Suprapubic skin (tissue), 4 donors: Measurements from ENCODE around the gene KIAA1328. TPM values are rescaled to one million over a fixed set of nuclear protein-coding genes. Genes with fewer than 3 reads are reported as not detected.
A peak's percentile ranks its signal among the peaks of the same experiment; 100 is the strongest.

Experiments used
- DNase-seq, 2 donors: peaks; one replicate each; pipeline ENCODE4 v3.0.0-alpha.2; 2019; ENCODE audit warnings: low spot score in 2 of 2
- H3K27ac ChIP-seq: fragments of 200-600 bp; sonication (generic); one replicate; pipeline ENCODE4 v1.5.1; 2019
- H3K27me3 ChIP-seq: fragments of 200-600 bp; sonication (generic); one replicate; pipeline ENCODE4 v1.5.1; 2019
- H3K36me3 ChIP-seq: fragments of 200-600 bp; sonication (generic); one replicate; pipeline ENCODE4 v1.5.1; 2019
- H3K4me1 ChIP-seq: fragments of 200-600 bp; sonication (generic); one replicate; pipeline ENCODE4 v1.5.1; 2019
- H3K4me3 ChIP-seq: fragments of 200-600 bp; sonication (generic); one replicate; pipeline ENCODE4 v1.5.1; 2019; ENCODE audit warnings: mild to moderate bottlenecking
- H3K9me3 ChIP-seq: fragments of 200-600 bp; sonication (generic); one replicate; pipeline ENCODE4 v1.5.1; 2019
- EP300 ChIP-seq: sonication (generic); formaldehyde crosslinking; IDR thresholded peaks from one replicate; pipeline ENCODE4 v1.6.1; 2017; ENCODE audit warnings: antibody characterized with exemption
- POLR2A ChIP-seq, 2 donors: fragments of 450-650 bp; IDR thresholded peaks; one replicate each; pipeline ENCODE4 v1.6.1; 2017; ENCODE audit warnings: antibody characterized with exemption in 2 of 2, mild to moderate bottlenecking in 2 of 2, moderate library complexity in 2 of 2
- POLR2AphosphoS5 ChIP-seq, 3 donors: sonication (generic); formaldehyde crosslinking; IDR thresholded peaks; one replicate each; pipeline ENCODE4 v1.6.1; 2017; ENCODE audit warnings: antibody characterized with exemption in 3 of 3
- WGBS: methylation state at CpG from one replicate; pipeline ENCODE4 v1.1.5; 2018; 5-methylcytosine and 5-hydroxymethylcytosine counted together
- total RNA-seq, 4 donors: library from RNA; depleted of rRNA; stranded (reverse); fragments of >200 nt; gene quantifications; one replicate each; pipeline ENCODE4 v1.1.0, GENCODE V29; 2016
- TF ChIP-seq, protein P1 (sequence below), 2 donors: fragments of 200-600 bp in 1 of 2; fragments of 450-650 bp in 1 of 2; sonication (generic) in 1 of 2; IDR thresholded peaks; one replicate each; pipeline ENCODE4 v1.5.1; 2016 to 2019; ENCODE audit warnings: antibody characterized with exemption in 2 of 2, mild to moderate bottlenecking in 1 of 2, moderate library complexity in 1 of 2

The KIAA1328 gene
- total RNA-seq, 4 donors from 2014 or later = 14.5 to 55.7 (median 21.6) TPM

DNA sequence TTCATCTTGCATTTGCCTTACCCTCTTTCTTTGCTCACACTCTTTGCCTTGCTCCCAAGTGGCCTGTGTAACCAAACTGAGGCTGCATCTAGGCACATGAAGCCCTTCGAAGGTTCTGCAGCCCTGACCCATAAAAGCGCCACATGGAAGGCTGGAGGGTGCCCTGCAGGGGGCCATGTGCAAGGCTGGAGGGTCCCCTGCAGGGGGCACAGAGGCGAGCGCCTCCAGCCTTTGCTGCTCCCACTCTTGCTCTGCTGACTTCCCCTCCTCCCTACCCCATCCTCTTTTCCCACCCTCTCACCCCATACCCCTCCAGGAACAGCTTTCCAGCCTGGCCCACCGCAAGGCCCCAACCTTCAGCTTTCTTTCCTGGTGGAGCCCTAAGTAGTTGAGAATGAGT is 419.4 kb downstream of the KIAA1328 start:
- no peaks in the 10 kb centered on the region for H3K36me3 ChIP-seq
- H3K9me3 ChIP-seq = no peaks in the 10 kb centered on the region
- TF ChIP-seq POLR2A (IDR thresholded peaks at IDR 0.05) (no peak), POLR2AphosphoS5 (IDR thresholded peaks at IDR 0.05) (no peak)
- peaks cover 49% of the 10 kb centered on the region for H3K27me3 ChIP-seq
- H3K4me3 ChIP-seq = no peak overlapping the region
- H3K4me1 ChIP-seq = peaks cover under 1% of the 10 kb centered on the region
- DNase-seq = peak in 1 of 2 donors; percentile 37
- no peak overlapping the region for H3K27ac ChIP-seq
- WGBS = 80% methylated on average over 5 of the region's 5 CpGs

GRCh38 chr18:37249171-37249886 is 420.4 kb downstream of the KIAA1328 start:
- Histone ChIP-seq H3K36me3 (no peaks in the 10 kb centered on the region), H3K4me3 (no peak overlapping the region), H3K27me3 (peaks cover 54% of the 10 kb centered on the region), H3K27ac (no peak overlapping the region), H3K9me3 (no peaks in the 10 kb centered on the region), H3K4me1 (peaks cover 11% of the 10 kb centered on the region)
- WGBS = 82% methylated on average over 10 of the region's 11 CpGs
- peak in 1 of 2 donors; percentile 31 for DNase-seq
- TF ChIP-seq POLR2AphosphoS5 (IDR thresholded peaks at IDR 0.05) (no peak), EP300 (no peak), POLR2A (IDR thresholded peaks at IDR 0.05) (no peak)
- TF ChIP-seq, protein P1, sequence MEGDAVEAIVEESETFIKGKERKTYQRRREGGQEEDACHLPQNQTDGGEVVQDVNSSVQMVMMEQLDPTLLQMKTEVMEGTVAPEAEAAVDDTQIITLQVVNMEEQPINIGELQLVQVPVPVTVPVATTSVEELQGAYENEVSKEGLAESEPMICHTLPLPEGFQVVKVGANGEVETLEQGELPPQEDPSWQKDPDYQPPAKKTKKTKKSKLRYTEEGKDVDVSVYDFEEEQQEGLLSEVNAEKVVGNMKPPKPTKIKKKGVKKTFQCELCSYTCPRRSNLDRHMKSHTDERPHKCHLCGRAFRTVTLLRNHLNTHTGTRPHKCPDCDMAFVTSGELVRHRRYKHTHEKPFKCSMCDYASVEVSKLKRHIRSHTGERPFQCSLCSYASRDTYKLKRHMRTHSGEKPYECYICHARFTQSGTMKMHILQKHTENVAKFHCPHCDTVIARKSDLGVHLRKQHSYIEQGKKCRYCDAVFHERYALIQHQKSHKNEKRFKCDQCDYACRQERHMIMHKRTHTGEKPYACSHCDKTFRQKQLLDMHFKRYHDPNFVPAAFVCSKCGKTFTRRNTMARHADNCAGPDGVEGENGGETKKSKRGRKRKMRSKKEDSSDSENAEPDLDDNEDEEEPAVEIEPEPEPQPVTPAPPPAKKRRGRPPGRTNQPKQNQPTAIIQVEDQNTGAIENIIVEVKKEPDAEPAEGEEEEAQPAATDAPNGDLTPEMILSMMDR (IDR thresholded peaks at IDR 0.05) = no peak

DNA sequence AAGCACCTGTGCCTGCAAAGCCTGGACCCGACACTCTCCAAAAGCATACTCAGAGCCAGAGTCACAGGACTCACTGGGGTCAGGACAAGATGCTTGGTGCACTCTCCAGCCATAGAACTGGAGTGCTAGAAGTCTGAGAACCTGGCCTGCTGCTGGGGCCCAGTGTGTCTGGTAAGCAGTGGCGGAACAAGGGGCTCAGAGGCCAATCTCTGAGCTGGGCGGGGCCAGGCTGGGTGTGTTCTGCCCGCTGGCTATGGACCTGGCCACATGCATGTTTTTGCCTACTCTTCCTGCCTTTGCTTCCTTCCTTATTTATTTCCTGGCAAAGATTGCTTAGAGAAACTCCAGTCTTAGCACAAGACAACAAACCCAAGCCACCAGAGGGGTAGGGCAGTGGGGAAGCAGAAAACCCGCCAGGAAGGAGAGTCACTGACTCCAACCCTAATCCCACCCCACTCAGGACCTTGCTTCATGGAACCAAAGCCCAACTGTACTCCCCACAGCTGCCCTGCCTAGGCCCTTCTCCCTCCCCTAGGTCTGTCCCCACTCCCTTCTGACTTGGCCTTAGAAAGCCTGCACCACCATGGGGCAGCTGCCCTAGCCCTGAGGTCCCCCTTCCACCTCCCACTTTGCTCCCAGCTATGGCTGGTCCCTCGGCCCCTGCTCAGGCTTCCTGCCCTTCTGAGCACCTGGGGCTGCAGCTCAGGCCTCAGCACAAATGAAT is 421.1 kb downstream of the KIAA1328 start:
- Histone ChIP-seq H3K36me3 (no peaks in the 10 kb centered on the region), H3K4me3 (no peak overlapping the region), H3K9me3 (no peaks in the 10 kb centered on the region), H3K27ac (no peak overlapping the region), H3K4me1 (peaks cover 14% of the 10 kb centered on the region), H3K27me3 (peaks cover 56% of the 10 kb centered on the region)
- TF ChIP-seq POLR2AphosphoS5 (IDR thresholded peaks at IDR 0.05) (no peak), EP300 (no peak), POLR2A (IDR thresholded peaks at IDR 0.05) (no peak)
- TF ChIP-seq, protein P1 (IDR thresholded peaks at IDR 0.05) = no peak
- 70% methylated on average over 5 of the region's 6 CpGs for WGBS
- DNase-seq = peak in 1 of 2 donors; percentile 36

GRCh38 chr18:37251679-37252078 is 422.8 kb downstream of the KIAA1328 start:
- no peak for TF ChIP-seq POLR2A (IDR thresholded peaks at IDR 0.05)
- WGBS = 58% methylated on average over 3 of the region's 3 CpGs
- DNase-seq = peak in 1 of 2 donors; percentile 30
- Histone ChIP-seq H3K27me3 (peaks cover 65% of the 10 kb centered on the region), H3K9me3 (no peaks in the 10 kb centered on the region), H3K4me3 (no peak overlapping the region), H3K36me3 (no peaks in the 10 kb centered on the region), H3K27ac (no peak overlapping the region), H3K4me1 (peaks cover 14% of the 10 kb centered on the region)

GRCh38 chr18:37252342-37252741 is 423.4 kb downstream of the KIAA1328 start:
- peaks cover 14% of the 10 kb centered on the region for H3K4me1 ChIP-seq
- no peaks in the 10 kb centered on the region for H3K9me3 ChIP-seq
- DNase-seq = peak in 1 of 2 donors; percentile 7
- H3K27me3 ChIP-seq = peaks cover 72% of the 10 kb centered on the region
- no peaks in the 10 kb centered on the region for H3K36me3 ChIP-seq
- H3K4me3 ChIP-seq = no peak overlapping the region
- no peak overlapping the region for H3K27ac ChIP-seq
- WGBS = 78% methylated on average over 3 of the region's 3 CpGs
- TF ChIP-seq POLR2AphosphoS5 (IDR thresholded peaks at IDR 0.05) (no peak), POLR2A (IDR thresholded peaks at IDR 0.05) (no peak), EP300 (no peak)
- TF ChIP-seq, protein P1 (IDR thresholded peaks at IDR 0.05) = no peak

DNA sequence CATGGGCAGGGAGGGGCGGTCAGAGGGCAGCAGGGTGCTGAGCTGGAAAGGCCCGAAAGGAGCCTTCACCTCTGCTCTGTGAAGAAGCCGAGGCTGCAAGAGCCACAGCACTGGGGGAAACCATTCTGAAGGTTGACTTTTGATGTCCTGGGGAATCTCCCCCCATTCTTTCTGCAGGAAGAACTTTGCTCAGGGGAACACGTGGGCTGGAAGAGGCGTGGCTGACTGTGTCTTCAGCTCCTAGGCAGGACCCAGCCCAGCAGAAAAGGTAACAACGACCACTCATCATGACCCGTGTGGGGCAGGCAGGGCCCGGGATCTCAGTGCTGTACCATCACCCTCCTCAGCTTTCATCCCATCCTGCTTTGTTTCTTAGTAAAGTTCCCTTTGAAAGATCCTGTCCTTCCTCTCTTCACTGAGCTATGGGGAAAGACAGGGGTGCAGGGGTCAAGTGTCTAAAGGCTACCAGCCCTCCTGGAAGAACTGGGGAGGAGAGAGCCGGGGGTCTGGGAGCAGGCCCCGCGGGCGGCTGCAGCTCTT is 424.0 kb downstream of the KIAA1328 start:
- H3K27me3 ChIP-seq = peaks cover 75% of the 10 kb centered on the region
- no peaks in the 10 kb centered on the region for H3K36me3 ChIP-seq
- H3K4me1 ChIP-seq = peaks cover 14% of the 10 kb centered on the region
- 73% methylated on average over 11 of the region's 12 CpGs for WGBS
- DNase-seq = no peak
- H3K4me3 ChIP-seq = no peak overlapping the region
- no peaks in the 10 kb centered on the region for H3K9me3 ChIP-seq
- TF ChIP-seq POLR2A (IDR thresholded peaks at IDR 0.05) (no peak), EP300 (no peak), POLR2AphosphoS5 (IDR thresholded peaks at IDR 0.05) (no peak)
- TF ChIP-seq, protein P1 (IDR thresholded peaks at IDR 0.05) = no peak
- H3K27ac ChIP-seq = no peak overlapping the region
